T-cell (primary cell): ENCODE results near the gene TMEM185B. TPM values are rescaled to one million over a fixed set of nuclear protein-coding genes. Genes with fewer than 3 reads are reported as not detected.

Experiments
- ATAC-seq, 4 experiments: fragments of 200-7000 bp in 3 of 4; fragments of 150-1000 bp in 1 of 4; cut with Tn5 transposase; replicated peaks in 1 of 4; 1 replicate in 3 of 4; 2 replicates in 1 of 4; pipeline ENCODE4 v1.10.0; 2021; ENCODE audit warnings: moderate library complexity in 3 of 4, mild to moderate bottlenecking in 2 of 4, moderate number of reproducible peaks in 1 of 4
- CTCF ChIA-PET, 2 donors: fragments of 300-600 bp; sonication (Branson Sonifier 250); formaldehyde crosslinking; loops; one replicate each; lab custom pipeline; 2022; ENCODE audit warnings: antibody characterized with exemption in 2 of 2; lab: Charles Lee
- POLR2A ChIA-PET, 2 donors: fragments of 300-600 bp; sonication (Branson Sonifier 250); formaldehyde crosslinking; loops; one replicate each; lab custom pipeline; 2022; ENCODE audit warnings: antibody characterized with exemption in 2 of 2; lab: Charles Lee
- DNase-seq, 35 experiments: peaks; one replicate each; pipeline versions ENCODE4 v3.0.0 to v3.0.0-alpha.2; 2013 to 2023
- H3K27ac ChIP-seq: one replicate; pipeline ENCODE4 v1.5.1; 2013; ENCODE audit warnings: low read length
- H3K27me3 ChIP-seq, 2 experiments: replicated peaks in 1 of 2; 1 replicate in 1 of 2; 2 replicates in 1 of 2; pipeline versions ENCODE4 v1.6.1 to v1.7.0; 2013; ENCODE audit warnings: low read length in 1 of 2, mixed read lengths in 1 of 2; ENCODE audit not compliant: control insufficient read depth in 2 of 2, insufficient read depth in 2 of 2; ENCODE audit errors: extremely low read depth in 1 of 2
- H3K36me3 ChIP-seq, 2 donors: 1 replicate in 1 of 2; 2 replicates in 1 of 2; pipeline versions ENCODE4 v1.6.1 to v1.7.0; 2013; ENCODE audit warnings: low read length in 1 of 2; ENCODE audit not compliant: control insufficient read depth in 2 of 2, insufficient read depth in 1 of 2; ENCODE audit errors: extremely low read depth in 1 of 2
- H3K4me1 ChIP-seq, 2 experiments: 1 replicate in 1 of 2; 2 replicates in 1 of 2; pipeline versions ENCODE4 v1.6.1 to v1.7.0; 2013; ENCODE audit warnings: low read length in 2 of 2, mixed read lengths in 1 of 2; ENCODE audit not compliant: insufficient read depth in 2 of 2, control insufficient read depth in 1 of 2; ENCODE audit errors: extremely low read depth in 1 of 2
- H3K4me3 ChIP-seq, 2 donors: 1 replicate in 1 of 2; 2 replicates in 1 of 2; pipeline versions ENCODE4 v1.5.1 to v1.7.0; 2013; ENCODE audit warnings: mild to moderate bottlenecking in 2 of 2, low read length in 1 of 2, moderate library complexity in 1 of 2; ENCODE audit not compliant: control insufficient read depth in 1 of 2; ENCODE audit errors: extremely low read depth in 1 of 2
- H3K9me3 ChIP-seq: 2 replicates; pipeline ENCODE4 v1.7.0; 2013
- H3K27ac Mint-ChIP-seq, 2 donors: one replicate each; pipeline ENCODE4 v1.8.0; 2020 to 2021; ENCODE audit warnings: mild to moderate bottlenecking in 2 of 2, mixed read lengths in 2 of 2
- H3K27me3 Mint-ChIP-seq, 2 donors: one replicate each; pipeline ENCODE4 v1.8.0; 2021 to 2022; ENCODE audit warnings: mixed read lengths in 2 of 2
- H3K36me3 Mint-ChIP-seq: one replicate; pipeline ENCODE4 v1.8.0; 2021; ENCODE audit warnings: mixed read lengths
- H3K4me1 Mint-ChIP-seq, 3 donors: one replicate each; pipeline ENCODE4 v1.8.0; 2020 to 2022; ENCODE audit warnings: mixed read lengths in 3 of 3, mild to moderate bottlenecking in 1 of 3
- H3K4me3 Mint-ChIP-seq, 3 donors: one replicate each; pipeline ENCODE4 v1.8.0; 2020 to 2022; ENCODE audit warnings: mild to moderate bottlenecking in 3 of 3, mixed read lengths in 3 of 3, moderate library complexity in 3 of 3
- H3K9me3 Mint-ChIP-seq, 3 donors: one replicate each; pipeline ENCODE4 v1.8.0; 2020 to 2022; ENCODE audit warnings: mixed read lengths in 3 of 3
- WGBS: methylation state at CpG from one replicate; pipeline ENCODE4 v1.1.5; 2013; ENCODE audit warnings: missing lambda C conversion rate; ENCODE audit not compliant: insufficient coverage; 5-methylcytosine and 5-hydroxymethylcytosine counted together
- total RNA-seq, 35 experiments: library from RNA in 6 of 35; stranded (reverse) in 6 of 35; fragments of 120-200 nt in 1 of 35; gene quantifications; one replicate each; pipeline versions ENCODE4 v1.2.1 to v1.2.4 and lab custom pipeline; 2013 to 2026

TMEM185B gene
- total RNA-seq, 5 donors from 2014 or later (not counting 1 experiment from before 2014, with no cell fraction given): 14.8 to 25.2 (median 21.9) TPM

- ATAC-seq (no peak), DNase-seq (no peak)
- Mint-ChIP-seq H3K4me1 (peaks cover 7 to 12% (median 8%) of the 10 kb centered on the region in 3 donors), H3K27ac (no peak overlapping the region), H3K36me3 (no peaks in the 10 kb centered on the region), H3K9me3 (no peaks in the 10 kb centered on the region), H3K4me3 (no peak overlapping the region), H3K27me3 (peaks cover 14 to 17% of the 10 kb centered on the region in 2 donors)
- no peaks in the 10 kb centered on the region for H3K9me3 ChIP-seq
- 77% methylated on average over 6 of the region's 6 CpGs for WGBS
- H3K27me3 ChIP-seq: peaks cover 0 to 27% of the 10 kb centered on the region in 2 experiments
- H3K4me1 ChIP-seq: peaks cover 3 to 5% of the 10 kb centered on the region in 2 experiments
- H3K36me3 ChIP-seq: no peaks in the 10 kb centered on the region
- POLR2A ChIA-PET: interaction anchor here (0.6 to 1.4 kb wide), 2 partner anchors 71 to 570 kb away, joined by 3 read pairs; no protein-coding TSS in a partner anchor
- no peak overlapping the region for H3K27ac ChIP-seq
- no peak overlapping the region for H3K4me3 ChIP-seq
- CTCF ChIA-PET: interaction anchor here in 1 of 2 donors (0.5 to 1.2 kb wide), 3 partner anchors 15 to 569 kb away, joined by 3 to 4 read pairs (median 3); partner anchors contain the start of gene TMEM177
Measured at GRCh38 chr2:120247851-120248250, 24.7 kb upstream of the TMEM185B start.

GRCh38 chr2:120246546-120247300 is 23.5 kb upstream of the TMEM185B start:
- Mint-ChIP-seq H3K36me3 (no peaks in the 10 kb centered on the region), H3K27me3 (peaks cover 14 to 17% of the 10 kb centered on the region in 2 donors), H3K27ac (no peak overlapping the region), H3K4me3 (no peak overlapping the region), H3K9me3 (no peaks in the 10 kb centered on the region), H3K4me1 (peaks cover 2 to 3% (median 2%) of the 10 kb centered on the region in 3 donors)
- ChIA-PET CTCF (interaction anchor here in 1 of 2 donors (0.6 to 1.2 kb wide), 2 partner anchors 14 to 588 kb away, joined by 3 to 4 read pairs; no protein-coding TSS in a partner anchor), POLR2A (interaction anchor here in 1 of 2 donors (0.6 to 1.4 kb wide), 2 partner anchors 70 to 284 kb away, joined by 3 read pairs; no protein-coding TSS in a partner anchor)
- H3K36me3 ChIP-seq: no peaks in the 10 kb centered on the region
- peaks cover 0 to under 1% of the 10 kb centered on the region in 2 experiments for H3K4me1 ChIP-seq
- no peak for ATAC-seq
- DNase-seq: no peak
- H3K27me3 ChIP-seq: peaks cover 0 to 27% of the 10 kb centered on the region in 2 experiments
- no peaks in the 10 kb centered on the region for H3K9me3 ChIP-seq
- WGBS: 72% methylated on average over 16 of the region's 20 CpGs
- H3K4me3 ChIP-seq: no peak overlapping the region
- H3K27ac ChIP-seq: no peak overlapping the region

DNA sequence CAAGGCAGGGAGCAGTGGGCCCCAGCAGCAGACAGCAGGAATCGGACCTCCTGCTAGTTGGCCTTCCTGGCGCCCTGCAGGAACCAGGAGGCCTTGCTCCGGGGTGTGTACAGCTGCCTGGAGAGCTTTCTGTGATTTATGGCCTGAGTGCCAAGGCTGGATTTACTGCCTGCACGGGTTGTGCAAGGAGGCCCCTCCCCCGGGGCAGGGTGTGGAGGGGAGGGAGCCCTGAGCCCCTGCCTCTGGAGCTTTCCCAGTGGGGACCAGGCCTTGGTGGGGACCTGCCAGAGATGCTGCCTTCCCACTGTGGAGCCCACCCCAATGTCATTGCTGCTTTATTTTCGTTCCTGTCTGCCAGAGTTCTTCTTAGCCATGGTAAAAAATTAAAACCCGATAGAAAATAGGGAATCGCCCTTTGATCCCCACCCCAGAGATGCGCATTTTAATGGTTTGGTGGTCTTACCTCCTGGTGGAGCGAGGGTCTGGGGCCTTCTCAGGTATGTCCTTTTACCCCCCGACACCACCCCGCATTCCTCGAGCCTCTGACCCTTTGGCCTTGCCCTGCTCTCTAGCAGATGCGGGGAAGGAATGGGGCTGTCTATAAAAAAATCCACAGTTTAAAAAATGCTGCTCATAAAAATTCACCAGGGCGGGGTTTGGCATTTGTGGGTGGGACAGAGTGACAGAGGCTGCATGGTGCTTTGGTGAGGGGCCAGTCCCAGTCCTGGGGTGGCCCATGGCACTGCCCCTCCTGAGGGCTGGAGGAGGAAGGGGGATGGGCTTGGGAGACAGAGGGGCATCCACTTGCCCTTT is 22.5 kb upstream of the TMEM185B start:
- H3K4me3 Mint-ChIP-seq: no peak overlapping the region
- H3K36me3 Mint-ChIP-seq: no peaks in the 10 kb centered on the region
- DNase-seq (no peak), ATAC-seq (no peak)
- Histone ChIP-seq H3K9me3 (no peaks in the 10 kb centered on the region), H3K36me3 (no peaks in the 10 kb centered on the region), H3K27ac (no peak overlapping the region), H3K27me3 (peaks cover 0 to 27% of the 10 kb centered on the region in 2 experiments), H3K4me3 (no peak overlapping the region), H3K4me1 (no peaks in the 10 kb centered on the region)
- peaks cover 14 to 17% of the 10 kb centered on the region in 2 donors for H3K27me3 Mint-ChIP-seq
- POLR2A ChIA-PET: no interaction called here
- H3K27ac Mint-ChIP-seq: no peak overlapping the region
- H3K9me3 Mint-ChIP-seq: no peaks in the 10 kb centered on the region
- H3K4me1 Mint-ChIP-seq: no peaks in the 10 kb centered on the region
- WGBS: 72% methylated on average over 8 of the region's 15 CpGs
- CTCF ChIA-PET: interaction anchor here in 1 of 2 donors (1.0 kb wide), 1 partner anchor 242 kb away, joined by 3 read pairs; no protein-coding TSS in a partner anchor

DNA sequence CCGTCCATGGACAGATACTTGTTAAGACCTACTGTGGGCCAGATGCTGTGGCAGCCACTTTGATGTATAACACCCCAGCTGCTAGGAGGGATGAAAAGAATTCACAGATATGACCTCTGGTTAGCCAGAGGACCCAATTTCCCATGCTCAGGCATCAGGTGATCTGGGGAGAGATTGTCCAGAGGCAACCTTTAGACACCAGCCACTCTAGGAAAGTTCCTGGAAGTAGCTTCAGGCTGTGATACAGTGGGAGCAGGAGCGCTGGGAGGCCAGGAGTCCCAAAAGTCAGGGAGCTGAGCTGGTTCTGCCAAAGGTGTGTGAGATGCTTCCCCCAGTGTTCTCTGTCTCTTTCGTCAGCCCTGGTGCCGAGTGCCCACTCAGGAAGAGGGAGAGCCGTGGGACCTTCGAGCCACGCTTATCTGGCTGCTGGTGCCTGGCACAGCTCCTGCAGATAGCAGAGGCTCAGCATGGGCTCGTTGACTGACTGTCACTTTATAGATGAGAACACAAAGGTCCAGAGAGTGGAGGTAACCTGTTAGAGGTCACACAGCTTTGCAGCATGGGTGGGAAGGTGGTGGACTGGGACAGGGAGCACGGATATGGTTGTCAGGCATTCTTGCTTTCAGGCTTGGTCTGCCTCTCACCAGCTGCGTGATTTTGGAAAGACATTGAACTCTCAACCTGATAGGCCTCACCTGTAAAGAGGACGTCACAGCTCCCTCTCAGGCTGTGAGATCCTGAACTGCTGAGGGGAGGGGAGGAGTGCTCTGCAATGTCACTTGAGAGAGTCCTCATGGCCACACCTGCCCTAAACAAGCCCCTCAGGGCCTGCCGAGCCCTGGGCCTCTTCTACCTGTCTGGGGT is 21.7 kb upstream of the TMEM185B start:
- Mint-ChIP-seq H3K36me3 (no peaks in the 10 kb centered on the region), H3K4me3 (no peak overlapping the region), H3K27ac (no peak overlapping the region), H3K4me1 (no peaks in the 10 kb centered on the region), H3K27me3 (peaks cover 14 to 17% of the 10 kb centered on the region in 2 donors), H3K9me3 (no peaks in the 10 kb centered on the region)
- Histone ChIP-seq H3K4me3 (no peak overlapping the region), H3K4me1 (no peaks in the 10 kb centered on the region), H3K27me3 (peaks cover 0 to 27% of the 10 kb centered on the region in 2 experiments), H3K9me3 (no peaks in the 10 kb centered on the region), H3K27ac (no peak overlapping the region), H3K36me3 (no peaks in the 10 kb centered on the region)
- WGBS: 88% methylated on average over 9 of the region's 12 CpGs
- ATAC-seq (no peak), DNase-seq (no peak)
- CTCF ChIA-PET: interaction anchor here in 1 of 2 donors (1.0 kb wide), 1 partner anchor 241 kb away, joined by 3 read pairs; no protein-coding TSS in a partner anchor
- POLR2A ChIA-PET: no interaction called here

GRCh38 chr2:120243875-120244553 is 20.8 kb upstream of the TMEM185B start:
- ChIA-PET CTCF (no interaction called here), POLR2A (no interaction called here)
- Histone ChIP-seq H3K27ac (no peak overlapping the region), H3K4me1 (no peaks in the 10 kb centered on the region), H3K36me3 (no peaks in the 10 kb centered on the region), H3K9me3 (no peaks in the 10 kb centered on the region), H3K27me3 (peaks cover 0 to 29% of the 10 kb centered on the region in 2 experiments), H3K4me3 (no peak overlapping the region)
- H3K4me3 Mint-ChIP-seq: no peak overlapping the region
- no peak for ATAC-seq
- DNase-seq: no peak
- 100% methylated on average over 6 of the region's 9 CpGs for WGBS
- H3K4me1 Mint-ChIP-seq: no peaks in the 10 kb centered on the region
- no peaks in the 10 kb centered on the region for H3K9me3 Mint-ChIP-seq
- no peaks in the 10 kb centered on the region for H3K36me3 Mint-ChIP-seq
- H3K27ac Mint-ChIP-seq: no peak overlapping the region
- peaks cover 12 to 17% of the 10 kb centered on the region in 2 donors for H3K27me3 Mint-ChIP-seq
